BJ (cell line): ENCODE results near the gene TTC39C. TPM values are rescaled to one million over a fixed set of nuclear protein-coding genes. Genes with fewer than 3 reads are reported as not detected.
"Not testable (repeated sequence)": the region's sequence is repeated elsewhere in the genome, so short reads cannot be mapped to it uniquely, and the experiment has no call there.

Source experiments
- CTCF ChIA-PET: fragments of 350-600 bp; formaldehyde crosslinking; extraction: SDS; loops from one replicate; lab custom pipeline; 2021; ENCODE audit warnings: antibody characterized with exemption, inconsistent platforms; lab: Yijun Ruan, JAX
- POLR2A ChIA-PET: fragments of 300-600 bp; sonication (Branson Sonifier 250); formaldehyde crosslinking; extraction: SDS; loops from one replicate; lab custom pipeline; 2021; ENCODE audit warnings: antibody characterized with exemption; lab: Charles Lee
- DNase-seq: peaks from one replicate; pipeline ENCODE4 v3.0.0-alpha.2; 2011; ENCODE audit warnings: low read depth
- H3K27me3 ChIP-seq: 2 replicates; pipeline ENCODE4 v1.6.0; 2011; ENCODE audit warnings: low read length; ENCODE audit not compliant: control insufficient read depth, insufficient read depth
- H3K36me3 ChIP-seq: 2 replicates; pipeline ENCODE4 v1.5.1; 2011; ENCODE audit warnings: low read length; ENCODE audit not compliant: control insufficient read depth, insufficient read depth
- H3K4me3 ChIP-seq: 2 replicates; pipeline ENCODE4 v1.5.1; 2011; ENCODE audit warnings: low read depth, mild to moderate bottlenecking, control low read depth, low read length
- CTCF ChIP-seq: IDR thresholded peaks from 2 replicates; pipeline ENCODE4 v1.5.1; 2011; ENCODE audit warnings: low read depth, mild to moderate bottlenecking, control low read depth, inconsistent platforms, low read length, moderate library complexity; ENCODE audit not compliant: insufficient read depth
- polyA plus RNA-seq: library from polyadenylated mRNA; depleted of rRNA; stranded (reverse); fragments of >200 nt; gene quantifications from 2 replicates; pipeline ENCODE4 v1.2.3, GENCODE V29; 2011

Gene TTC39C
- polyA plus RNA-seq, 1 experiment, result 37.9 TPM

- ChIA-PET POLR2A (no interaction called here), CTCF (no interaction called here)
- TF ChIP-seq CTCF, result 0 out of 2 replicates have a peak, but pooled peaks have one; percentile 10
- Histone ChIP-seq H3K27me3 (no peaks in the 10 kb centered on the region), H3K36me3 (peaks cover 15% of the 10 kb centered on the region), H3K4me3 (no peak overlapping the region)
- DNase-seq, result no peak
These were observed 8.7 kb downstream of the TTC39C start for GRCh38 chr18:24023185-24023814.

DNA sequence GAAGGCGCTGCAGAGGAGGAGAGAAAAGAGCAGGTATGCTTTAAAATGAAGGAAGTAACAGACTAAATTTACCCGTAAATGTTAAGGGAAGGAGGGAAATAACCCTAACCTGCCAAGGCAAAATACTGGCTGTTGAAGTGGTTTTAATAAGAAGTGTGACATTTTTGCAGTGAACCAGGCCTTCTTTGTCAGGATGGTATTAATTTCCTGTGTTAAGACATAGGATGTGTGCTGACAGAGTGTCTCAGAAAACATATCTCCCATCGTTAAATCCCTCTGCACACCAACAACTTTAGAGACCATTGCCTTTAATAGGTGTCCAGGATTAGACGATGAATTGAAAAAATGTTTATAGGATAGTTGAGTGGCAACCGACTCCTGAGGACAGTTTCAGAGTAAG lies 9.9 kb downstream of the TTC39C start:
- ChIA-PET POLR2A (no interaction called here), CTCF (interaction anchor here (0.9 kb wide), 1 partner anchor 12 kb away, joined by 3 read pairs; no protein-coding TSS in a partner anchor)
- TF ChIP-seq CTCF, result no peak
- H3K4me3 ChIP-seq, result no peak overlapping the region
- H3K27me3 ChIP-seq, result no peaks in the 10 kb centered on the region
- no peak for DNase-seq
- H3K36me3 ChIP-seq, result peaks cover 13% of the 10 kb centered on the region

- ChIA-PET CTCF (interaction anchor here (0.5 kb wide), 1 partner anchor 64 kb away, joined by 4 read pairs; no protein-coding TSS in a partner anchor), POLR2A (no interaction called here)
- Histone ChIP-seq H3K4me3 (no peak overlapping the region), H3K36me3 (peaks cover 9% of the 10 kb centered on the region), H3K27me3 (no peaks in the 10 kb centered on the region)
- TF ChIP-seq CTCF, result no peak
- DNase-seq, result no peak
These were observed 11.9 kb downstream of the TTC39C start for GRCh38 chr18:24026457-24026856.

GRCh38 chr18:24027156-24027827 lies 12.7 kb downstream of the TTC39C start:
- Histone ChIP-seq H3K4me3 (no peak overlapping the region), H3K27me3 (no peaks in the 10 kb centered on the region), H3K36me3 (peaks cover 9% of the 10 kb centered on the region)
- CTCF ChIA-PET, result no interaction called here
- POLR2A ChIA-PET, result no interaction called here
- peak; percentile 57 for DNase-seq
- TF ChIP-seq CTCF, result no peak

DNA sequence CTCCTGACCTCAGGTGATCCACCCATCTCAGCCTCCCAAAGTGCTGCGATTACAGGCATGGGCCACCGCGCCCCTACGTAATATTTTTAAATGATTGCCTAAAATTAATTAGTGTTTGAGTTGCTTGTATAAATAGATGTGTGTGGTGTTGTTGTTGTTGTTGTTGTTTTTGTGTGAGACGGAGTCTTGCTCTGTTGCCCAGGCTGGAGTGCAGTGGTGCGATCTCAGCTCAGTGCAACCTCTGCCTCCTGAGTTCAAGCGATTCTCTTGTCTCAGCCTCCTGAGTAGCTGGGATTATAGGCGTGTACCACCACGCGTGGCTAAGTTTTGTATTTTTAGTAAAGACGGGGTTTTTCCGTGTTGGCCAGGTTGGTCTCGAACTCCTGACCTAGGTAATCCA lies 14.4 kb downstream of the TTC39C start:
- POLR2A ChIA-PET, H3K27me3 ChIP-seq, H3K36me3 ChIP-seq, DNase-seq, H3K4me3 ChIP-seq: not testable (repeated sequence)
- CTCF ChIA-PET, result interaction anchor here (1.1 kb wide), 1 partner anchor 111 kb away, joined by 3 read pairs; no protein-coding TSS in a partner anchor
